Karpas-422 (cell line): Measurements from ENCODE around the gene PROK1. TPM values are rescaled to one million over a fixed set of nuclear protein-coding genes. Genes with fewer than 3 reads are reported as not detected.
A peak's percentile ranks its signal among the peaks of the same experiment; 100 is the strongest.

Experiments
- DNase-seq: peaks from one replicate; pipeline ENCODE4 v3.0.0-alpha.2; 2015
- H2AFZ ChIP-seq: fragments of 200-600 bp; sonication (generic); 2 replicates; pipeline ENCODE4 v1.6.1; 2014; ENCODE audit warnings: antibody characterized with exemption, low read length, mixed read lengths
- H3K27ac ChIP-seq: fragments of 200-600 bp; sonication (generic); 2 replicates; pipeline ENCODE4 v1.5.1; 2014; ENCODE audit warnings: mild to moderate bottlenecking, low read length, moderate library complexity
- H3K27me3 ChIP-seq: fragments of 200-600 bp; sonication (generic); 2 replicates; pipeline ENCODE4 v1.6.1; 2014; ENCODE audit warnings: low read length, mixed read lengths
- H3K36me3 ChIP-seq: fragments of 200-600 bp; sonication (generic); 2 replicates; pipeline ENCODE4 v1.6.1; 2014; ENCODE audit warnings: low read length, mixed read lengths; ENCODE audit not compliant: insufficient read depth
- H3K4me1 ChIP-seq: fragments of 200-600 bp; sonication (generic); 2 replicates; pipeline ENCODE4 v1.6.1; 2014; ENCODE audit warnings: mild to moderate bottlenecking, low read length, mixed read lengths
- H3K4me2 ChIP-seq: fragments of 200-600 bp; sonication (generic); 2 replicates; pipeline ENCODE4 v1.6.1; 2014; ENCODE audit warnings: low read length, low read depth, mild to moderate bottlenecking; ENCODE audit not compliant: poor library complexity, severe bottlenecking
- H3K4me3 ChIP-seq: fragments of 200-600 bp; sonication (generic); 2 replicates; pipeline ENCODE4 v1.5.1; 2014; ENCODE audit warnings: mild to moderate bottlenecking, antibody characterized with exemption, low read length, mixed read lengths
- H3K79me2 ChIP-seq: fragments of 200-600 bp; sonication (generic); 2 replicates; pipeline ENCODE4 v1.6.1; 2014; ENCODE audit warnings: mild to moderate bottlenecking, low read length, mixed read lengths
- H3K9ac ChIP-seq: fragments of 200-600 bp; sonication (generic); 2 replicates; pipeline ENCODE4 v1.6.0; 2014; ENCODE audit warnings: low read length
- H3K9me2 ChIP-seq: fragments of 200-600 bp; sonication (generic), shearing (Covaris generic); replicated peaks from 2 replicates; pipeline ENCODE4 v1.6.0; 2014; ENCODE audit warnings: mild to moderate bottlenecking, low read length, moderate library complexity; ENCODE audit not compliant: insufficient read depth
- H3K9me3 ChIP-seq: fragments of 300-700, 200-600 bp; sonication (generic); 2 replicates; pipeline ENCODE4 v1.6.1; 2014; ENCODE audit warnings: low read length, mixed read lengths
- H4K20me1 ChIP-seq: fragments of 200-600 bp; sonication (generic); 2 replicates; pipeline ENCODE4 v1.6.1; 2014; ENCODE audit warnings: mild to moderate bottlenecking, antibody characterized with exemption, low read length, low read depth; ENCODE audit not compliant: insufficient read depth
- total RNA-seq: library from RNA; depleted of rRNA; stranded (reverse); fragments of >200 nt; shearing (Covaris generic); gene quantifications from 2 replicates; pipeline ENCODE4 v1.2.3, GENCODE V29; 2014; ENCODE audit warnings: low replicate concordance

The PROK1 gene
- total RNA-seq, 1 experiment from 2014 or later: not detected

DNA sequence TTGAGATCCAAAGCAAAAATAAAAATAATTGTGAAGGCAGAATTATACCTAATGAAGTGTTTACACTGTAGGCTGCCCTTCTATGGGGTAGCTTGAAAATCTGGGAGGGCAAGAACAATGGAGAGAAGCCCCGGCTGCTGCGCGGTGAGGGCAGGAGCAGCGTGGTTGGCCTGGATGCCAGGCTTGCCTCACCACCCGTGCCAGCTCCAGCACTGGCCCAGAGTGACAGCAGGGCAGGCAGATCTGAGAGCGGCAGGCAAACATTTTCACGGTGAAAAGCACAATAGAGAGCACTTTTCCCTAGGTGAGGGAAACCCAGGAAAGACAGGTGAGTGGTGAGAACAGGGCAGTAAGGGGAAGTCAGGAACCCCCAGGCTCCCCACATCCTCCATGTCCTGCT lies 1.4 kb downstream of the PROK1 start:
- no peaks in the 10 kb centered on the region for H3K4me1 ChIP-seq
- H3K9me3 ChIP-seq: no peaks in the 10 kb centered on the region
- H4K20me1 ChIP-seq: no peaks in the 10 kb centered on the region
- H3K79me2 ChIP-seq: no peaks in the 10 kb centered on the region
- H3K36me3 ChIP-seq: no peaks in the 10 kb centered on the region
- no peak overlapping the region for H3K4me2 ChIP-seq
- no peak for DNase-seq
- no peak overlapping the region for H2AFZ ChIP-seq
- no peak overlapping the region for H3K27ac ChIP-seq
- H3K4me3 ChIP-seq: no peak overlapping the region
- no peak overlapping the region for H3K9ac ChIP-seq
- H3K27me3 ChIP-seq: no peaks in the 10 kb centered on the region
- H3K9me2 ChIP-seq: no peaks in the 10 kb centered on the region

- no peaks in the 10 kb centered on the region for H3K9me3 ChIP-seq
- H3K4me1 ChIP-seq: no peaks in the 10 kb centered on the region
- H3K79me2 ChIP-seq: no peaks in the 10 kb centered on the region
- H3K27ac ChIP-seq: no peak overlapping the region
- DNase-seq: no peak
- H3K36me3 ChIP-seq: no peaks in the 10 kb centered on the region
- H3K9ac ChIP-seq: no peak overlapping the region
- H3K27me3 ChIP-seq: no peaks in the 10 kb centered on the region
- no peak overlapping the region for H3K4me3 ChIP-seq
- no peak overlapping the region for H2AFZ ChIP-seq
- no peaks in the 10 kb centered on the region for H4K20me1 ChIP-seq
- H3K9me2 ChIP-seq: no peaks in the 10 kb centered on the region
- no peak overlapping the region for H3K4me2 ChIP-seq
Measured at GRCh38 chr1:110453829-110454228, 2.9 kb downstream of the PROK1 start.

- Histone ChIP-seq H3K4me2 (no peak overlapping the region), H3K36me3 (no peaks in the 10 kb centered on the region), H3K9me2 (no peaks in the 10 kb centered on the region), H2AFZ (no peak overlapping the region), H3K9me3 (no peaks in the 10 kb centered on the region), H3K27ac (no peak overlapping the region), H4K20me1 (no peaks in the 10 kb centered on the region), H3K9ac (no peak overlapping the region), H3K4me1 (peaks cover 2% of the 10 kb centered on the region; the same call in 1 of the 2 replicates), H3K79me2 (no peaks in the 10 kb centered on the region), H3K4me3 (no peak overlapping the region), H3K27me3 (no peaks in the 10 kb centered on the region)
- no peak for DNase-seq
Measured at GRCh38 chr1:110454328-110454727, 3.4 kb downstream of the PROK1 start.

DNA sequence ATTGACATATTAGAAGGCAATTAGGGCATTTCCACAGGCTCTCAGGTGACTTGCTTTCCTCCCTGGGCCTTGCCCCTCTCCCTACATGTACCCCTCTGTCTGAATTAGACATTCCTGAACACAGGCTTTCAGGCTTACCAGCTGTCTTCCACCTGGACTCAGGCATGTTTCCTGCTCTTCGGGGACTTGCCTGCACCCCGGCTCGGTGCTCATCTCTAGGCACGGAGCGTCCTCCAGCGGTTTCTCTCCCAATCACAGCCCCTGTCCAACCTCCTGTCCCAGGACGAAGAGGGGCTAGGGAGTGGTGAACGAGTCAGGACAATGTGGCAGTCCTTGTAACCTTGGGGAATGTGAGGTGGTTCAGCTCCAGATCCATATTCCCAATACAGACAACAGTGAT lies 4.2 kb downstream of the PROK1 start:
- Histone ChIP-seq H3K4me1 (peaks cover 4% of the 10 kb centered on the region; the same call in 1 of the 2 replicates), H3K79me2 (no peaks in the 10 kb centered on the region), H3K36me3 (no peaks in the 10 kb centered on the region), H3K9ac (no peak overlapping the region), H3K4me3 (no peak overlapping the region), H3K27me3 (no peaks in the 10 kb centered on the region), H4K20me1 (no peaks in the 10 kb centered on the region), H3K9me3 (no peaks in the 10 kb centered on the region), H2AFZ (no peak overlapping the region), H3K9me2 (no peaks in the 10 kb centered on the region), H3K4me2 (no peak overlapping the region), H3K27ac (no peak overlapping the region)
- no peak for DNase-seq

DNA sequence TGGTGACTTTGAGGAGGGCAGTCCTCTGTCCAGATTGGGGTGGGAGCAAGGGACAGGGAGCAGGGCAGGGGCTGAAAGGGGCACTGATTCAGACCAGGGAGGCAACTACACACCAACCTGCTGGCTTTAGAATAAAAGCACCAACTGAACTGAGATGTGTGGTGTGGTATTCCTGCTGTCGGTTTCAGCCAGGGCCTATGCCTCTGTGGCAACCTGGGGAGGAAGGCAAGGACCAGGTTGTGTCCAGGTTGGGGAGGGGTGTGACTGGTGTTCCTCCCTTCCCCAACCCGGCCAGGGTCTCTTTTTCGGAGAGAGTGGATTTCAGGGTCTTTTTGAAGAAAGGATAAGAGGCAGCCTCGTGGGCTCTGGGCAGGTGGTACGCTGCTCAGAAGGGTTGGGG lies 6.3 kb downstream of the PROK1 start:
- Histone ChIP-seq H3K9ac (no peak overlapping the region), H2AFZ (no peak overlapping the region), H3K4me1 (peaks cover 4% of the 10 kb centered on the region; the same call in 1 of the 2 replicates), H3K4me2 (no peak overlapping the region), H4K20me1 (no peaks in the 10 kb centered on the region), H3K36me3 (no peaks in the 10 kb centered on the region), H3K9me3 (no peaks in the 10 kb centered on the region), H3K79me2 (no peaks in the 10 kb centered on the region), H3K4me3 (no peak overlapping the region), H3K9me2 (no peaks in the 10 kb centered on the region), H3K27me3 (no peaks in the 10 kb centered on the region), H3K27ac (no peak overlapping the region)
- DNase-seq: no peak

- H2AFZ ChIP-seq: no peak overlapping the region
- no peaks in the 10 kb centered on the region for H4K20me1 ChIP-seq
- H3K27ac ChIP-seq: no peak overlapping the region
- no peaks in the 10 kb centered on the region for H3K9me2 ChIP-seq
- no peaks in the 10 kb centered on the region for H3K27me3 ChIP-seq
- H3K9ac ChIP-seq: no peak overlapping the region
- H3K4me2 ChIP-seq: no peak overlapping the region
- peak; percentile 95 for DNase-seq
- no peak overlapping the region for H3K4me3 ChIP-seq
- H3K79me2 ChIP-seq: no peaks in the 10 kb centered on the region
- no peaks in the 10 kb centered on the region for H3K9me3 ChIP-seq
- no peaks in the 10 kb centered on the region for H3K36me3 ChIP-seq
- peaks cover 8% of the 10 kb centered on the region for H3K4me1 ChIP-seq
Measured at GRCh38 chr1:110460253-110461220, 9.6 kb downstream of the PROK1 start.

DNA sequence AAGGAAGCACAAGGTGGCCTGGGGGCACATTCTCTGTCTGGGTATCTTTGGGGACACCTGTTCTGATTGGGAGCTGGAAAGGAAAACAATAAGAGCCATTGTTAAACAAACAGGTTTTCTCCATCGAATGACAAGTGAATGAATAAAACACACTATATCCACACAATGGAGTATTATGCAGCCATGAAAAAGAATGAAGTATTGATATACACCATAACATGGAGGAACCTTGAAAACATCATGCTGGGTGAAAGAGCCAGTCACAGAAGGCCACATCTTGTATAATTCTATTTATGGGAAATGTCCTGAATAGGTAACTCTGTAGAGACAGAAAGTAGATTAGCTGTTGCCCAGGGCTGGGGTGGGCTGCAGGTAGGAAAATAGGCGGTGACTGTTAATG lies 11.1 kb downstream of the PROK1 start:
- Histone ChIP-seq H4K20me1 (no peaks in the 10 kb centered on the region), H3K9me3 (no peaks in the 10 kb centered on the region), H3K36me3 (no peaks in the 10 kb centered on the region), H3K9ac (no peak overlapping the region), H3K4me1 (peaks cover 16% of the 10 kb centered on the region), H2AFZ (no peak overlapping the region), H3K9me2 (no peaks in the 10 kb centered on the region), H3K4me2 (no peak overlapping the region), H3K79me2 (no peaks in the 10 kb centered on the region), H3K27me3 (no peaks in the 10 kb centered on the region), H3K27ac (no peak overlapping the region), H3K4me3 (no peak overlapping the region)
- DNase-seq: no peak

GRCh38 chr1:110462964-110463363 lies 12.0 kb downstream of the PROK1 start:
- H3K9me3 ChIP-seq: no peaks in the 10 kb centered on the region
- no peak for DNase-seq
- no peaks in the 10 kb centered on the region for H3K27me3 ChIP-seq
- H3K4me3 ChIP-seq: no peak overlapping the region
- no peaks in the 10 kb centered on the region for H3K36me3 ChIP-seq
- no peak overlapping the region for H3K9ac ChIP-seq
- H3K4me1 ChIP-seq: peaks cover 16% of the 10 kb centered on the region
- no peaks in the 10 kb centered on the region for H3K79me2 ChIP-seq
- H3K4me2 ChIP-seq: no peak overlapping the region
- no peak overlapping the region for H2AFZ ChIP-seq
- H3K9me2 ChIP-seq: no peaks in the 10 kb centered on the region
- no peaks in the 10 kb centered on the region for H4K20me1 ChIP-seq
- H3K27ac ChIP-seq: no peak overlapping the region
